GM18861 (cell line): Measurements from ENCODE around the gene CRY2.
A peak's percentile ranks its signal among the peaks of the same experiment; 100 is the strongest.
"Not testable (repeated sequence)": the region's sequence is repeated elsewhere in the genome, so short reads cannot be mapped to it uniquely, and the experiment has no call there.

Experiments
- ATAC-seq: cut with Tn5 transposase; IDR thresholded peaks from one replicate; pipeline ENCODE4 v1.9.1; 2021; ENCODE audit not compliant: unreplicated experiment

The CRY2 gene

DNA sequence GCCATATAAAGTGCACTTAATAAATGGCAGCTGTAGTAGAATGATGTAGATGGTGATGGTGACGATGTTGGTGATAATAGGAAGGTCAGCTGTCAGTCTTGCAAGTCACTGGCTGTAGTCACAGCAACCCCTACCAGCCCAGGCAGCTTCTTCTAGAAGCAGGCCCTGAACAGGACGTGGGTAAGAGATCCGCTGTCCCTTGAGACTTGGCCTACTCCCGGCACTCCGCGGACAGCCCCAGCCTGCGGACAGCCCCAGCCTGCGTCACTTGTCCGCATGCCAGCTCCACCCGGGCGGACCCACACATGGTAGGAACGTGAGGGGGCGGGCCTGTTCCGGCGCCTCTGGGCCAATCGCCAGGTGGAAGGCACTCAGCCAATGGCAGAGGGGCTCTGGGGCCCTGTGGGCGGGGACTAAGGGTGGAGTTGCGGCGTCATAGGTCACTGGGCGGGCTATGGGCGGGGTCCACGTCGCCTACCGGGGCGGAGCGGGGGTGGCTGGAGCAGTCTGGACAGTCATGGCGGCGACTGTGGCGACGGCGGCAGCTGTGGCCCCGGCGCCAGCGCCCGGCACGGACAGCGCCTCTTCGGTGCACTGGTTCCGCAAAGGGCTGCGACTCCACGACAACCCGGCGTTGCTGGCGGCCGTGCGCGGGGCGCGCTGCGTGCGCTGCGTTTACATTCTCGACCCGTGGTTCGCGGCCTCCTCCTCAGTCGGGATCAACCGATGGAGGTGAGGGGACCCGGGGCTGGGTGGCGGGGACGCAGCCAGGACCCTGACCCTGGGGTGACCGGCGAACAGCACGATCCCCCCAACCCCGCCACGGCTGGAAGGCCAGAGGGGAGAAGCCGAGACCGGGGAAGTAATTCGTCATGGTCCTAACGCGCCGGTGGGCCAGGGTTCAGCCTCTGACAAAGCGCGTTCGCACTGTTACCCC lies at the start of gene CRY2:
Gene CRY2, plus strand, starts transcription at position 502 of the 937 bp plus-strand sequence. Its CDS starts 16 bp downstream, at position 518.
- peak; percentile 80 for ATAC-seq

DNA sequence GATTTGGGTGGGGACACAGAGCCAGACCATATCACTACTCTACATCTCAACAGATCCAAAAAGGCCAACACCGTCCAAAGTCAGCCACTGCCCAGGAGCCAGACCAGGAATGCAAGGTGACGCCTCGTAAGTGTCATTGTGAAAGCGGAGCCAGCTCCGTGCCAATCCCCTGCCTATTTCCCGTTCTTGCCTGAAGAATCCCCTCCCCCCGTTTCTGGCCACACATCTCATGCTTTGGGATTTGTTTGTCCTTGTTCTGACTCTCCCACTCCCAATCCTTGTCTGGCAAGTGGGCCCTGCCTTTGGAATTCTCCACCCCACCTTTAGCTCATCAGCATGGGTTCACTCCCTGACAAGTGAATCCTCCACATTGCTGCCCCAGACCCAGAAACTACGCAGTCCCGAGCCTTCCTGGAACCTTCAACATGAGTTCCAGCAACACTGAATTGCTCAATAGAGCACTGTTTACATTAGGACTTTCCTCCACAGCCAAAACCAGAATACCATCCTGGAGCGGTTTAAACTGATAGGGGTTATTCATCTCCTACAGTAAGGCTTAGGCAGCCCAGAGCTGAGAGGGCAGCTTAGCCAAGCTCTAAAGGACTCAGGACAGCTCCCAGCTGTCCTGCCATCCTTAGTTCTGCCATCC lies 48.4 kb upstream of the CRY2 start:
- no peak for ATAC-seq

DNA sequence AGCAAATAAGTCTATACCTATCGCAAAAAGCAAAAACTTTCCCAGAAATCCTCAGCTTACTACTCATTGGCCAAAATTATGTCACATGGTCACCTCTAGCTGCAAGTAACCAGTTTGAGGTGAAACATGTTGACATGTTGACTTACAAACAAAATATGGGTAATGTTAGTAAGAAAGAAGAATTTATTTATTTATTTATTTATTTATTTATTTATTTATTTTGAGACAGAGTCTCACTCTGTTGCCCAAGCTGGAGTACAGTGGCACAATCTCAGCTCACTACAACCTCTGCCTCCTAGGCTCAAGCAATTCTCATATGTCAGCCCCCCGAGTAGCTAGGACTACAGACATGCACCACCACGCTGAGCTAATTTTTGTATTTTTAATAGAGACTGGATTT lies 47.7 kb upstream of the CRY2 start:
- no peak for ATAC-seq

DNA sequence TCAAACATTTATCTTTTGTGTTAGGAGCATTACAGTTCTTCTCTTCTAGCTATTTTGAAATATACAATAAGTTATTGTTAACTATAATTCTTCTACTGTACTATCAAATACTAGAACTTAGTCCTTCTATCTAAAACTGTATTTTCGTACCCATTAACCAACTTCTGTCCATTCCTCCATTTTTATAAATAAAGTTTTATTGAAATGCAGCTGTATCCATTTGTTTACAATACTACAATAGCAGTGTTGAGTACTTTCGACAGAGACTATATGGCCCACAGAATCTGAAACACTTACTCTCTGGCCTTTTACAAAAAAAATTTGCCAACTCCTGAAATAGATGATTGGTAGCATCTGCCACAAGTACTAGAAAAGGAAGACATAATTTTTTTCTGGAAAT lies 47.0 kb upstream of the CRY2 start:
- ATAC-seq = no peak

DNA sequence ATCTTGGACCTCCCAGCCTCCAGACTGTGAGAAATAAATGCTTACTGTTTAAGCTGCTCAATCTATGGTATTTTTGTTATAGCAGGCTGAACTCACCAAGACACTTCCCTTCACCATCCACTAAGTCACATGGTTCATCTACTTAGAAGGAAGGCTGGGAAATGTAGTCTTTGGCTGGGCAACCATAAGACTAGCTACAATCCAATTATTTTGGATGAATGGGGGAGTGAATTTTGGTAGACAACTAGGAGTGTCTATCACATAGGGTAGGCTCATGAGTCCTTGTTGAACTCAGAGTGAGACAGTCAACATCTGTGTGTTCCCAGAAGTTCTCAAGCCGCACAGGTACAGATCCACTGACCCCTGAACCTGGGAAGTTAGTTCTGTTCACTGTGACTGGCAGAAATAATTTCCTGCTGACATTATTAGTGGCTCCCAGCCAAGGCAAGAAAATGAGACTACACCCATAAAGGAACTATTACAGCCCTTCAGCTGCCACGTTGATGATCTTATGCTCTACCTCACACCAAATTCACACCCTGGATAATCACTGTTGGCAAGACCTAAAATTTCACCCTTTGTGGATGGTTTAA lies 45.5 kb upstream of the CRY2 start:
- ATAC-seq = no peak

DNA sequence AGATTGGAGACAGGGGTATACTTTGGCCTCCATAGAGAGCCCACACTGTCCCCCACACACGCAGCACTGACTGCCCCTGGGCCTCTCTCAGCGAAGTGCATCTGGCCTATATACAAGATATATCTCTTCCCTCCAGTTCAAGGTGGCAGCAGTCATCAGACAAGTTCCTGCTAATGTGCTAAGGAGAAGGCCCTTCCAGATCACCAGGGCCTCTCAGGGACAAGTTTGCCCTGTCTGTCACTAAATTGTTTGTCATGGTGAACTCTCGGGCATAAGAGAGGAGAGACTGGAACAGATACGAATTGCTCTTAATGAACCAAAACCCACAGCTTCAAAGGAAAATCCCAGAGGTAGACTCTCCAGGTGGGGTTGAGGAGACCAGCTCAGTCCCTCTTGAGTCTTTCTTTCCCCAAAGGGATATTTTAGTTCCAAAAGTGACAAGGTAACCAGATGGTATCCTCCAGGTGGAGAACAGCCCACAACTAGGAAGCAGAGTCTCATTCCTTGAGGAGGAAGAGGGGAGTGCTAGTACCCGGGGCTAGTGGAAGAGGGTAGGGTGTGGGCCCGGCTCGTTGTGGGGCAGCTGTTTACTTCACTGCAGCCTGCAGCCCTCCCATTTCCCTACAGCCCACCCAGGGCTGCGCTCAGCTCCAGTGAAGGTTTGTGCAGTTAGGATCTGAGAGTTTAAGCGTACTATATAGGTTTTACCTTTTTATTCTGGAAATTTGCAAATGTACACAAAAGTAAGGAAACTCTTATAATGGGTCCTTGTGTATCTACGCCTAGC lies 44.6 kb upstream of the CRY2 start:
- ATAC-seq = no peak

DNA sequence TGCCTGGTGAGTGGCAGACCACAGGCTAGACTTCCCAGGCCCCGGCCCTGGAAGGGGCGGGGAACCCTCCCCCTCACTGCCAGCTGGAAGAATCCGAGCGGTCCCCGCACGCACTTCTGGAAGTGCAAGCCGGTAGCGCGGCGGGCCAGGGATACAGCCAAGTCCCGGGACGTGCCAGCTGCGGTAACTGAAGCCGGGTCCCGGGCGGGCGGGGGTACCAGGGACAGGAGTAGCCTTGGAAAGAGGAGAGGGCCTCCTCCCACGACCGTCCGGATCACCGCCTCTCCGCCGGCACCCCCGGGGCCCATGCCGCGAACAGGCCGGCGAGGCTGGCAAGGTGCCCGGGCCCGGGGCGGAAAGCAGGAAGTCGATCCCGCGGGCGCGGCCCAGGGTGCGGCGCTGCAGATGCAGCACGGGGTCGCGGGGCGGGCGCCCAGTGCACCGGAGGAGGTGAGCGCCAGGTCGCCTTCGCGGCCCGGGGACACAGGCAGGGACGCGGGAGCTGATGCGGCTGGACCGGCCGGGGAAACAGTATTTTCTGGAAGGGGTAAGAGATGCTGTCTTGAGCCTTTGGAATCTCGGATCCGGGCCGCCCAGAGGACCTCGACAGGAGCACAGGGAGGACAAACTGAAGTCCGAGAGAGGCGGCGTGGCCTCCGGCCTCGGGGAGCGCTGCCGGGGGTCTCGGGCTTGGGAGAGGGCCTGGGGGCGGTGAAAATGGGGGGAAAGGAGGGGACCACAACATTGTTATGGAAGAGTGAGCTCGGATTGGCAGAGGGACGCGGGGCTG lies 43.1 kb upstream of the CRY2 start:
- no peak for ATAC-seq

DNA sequence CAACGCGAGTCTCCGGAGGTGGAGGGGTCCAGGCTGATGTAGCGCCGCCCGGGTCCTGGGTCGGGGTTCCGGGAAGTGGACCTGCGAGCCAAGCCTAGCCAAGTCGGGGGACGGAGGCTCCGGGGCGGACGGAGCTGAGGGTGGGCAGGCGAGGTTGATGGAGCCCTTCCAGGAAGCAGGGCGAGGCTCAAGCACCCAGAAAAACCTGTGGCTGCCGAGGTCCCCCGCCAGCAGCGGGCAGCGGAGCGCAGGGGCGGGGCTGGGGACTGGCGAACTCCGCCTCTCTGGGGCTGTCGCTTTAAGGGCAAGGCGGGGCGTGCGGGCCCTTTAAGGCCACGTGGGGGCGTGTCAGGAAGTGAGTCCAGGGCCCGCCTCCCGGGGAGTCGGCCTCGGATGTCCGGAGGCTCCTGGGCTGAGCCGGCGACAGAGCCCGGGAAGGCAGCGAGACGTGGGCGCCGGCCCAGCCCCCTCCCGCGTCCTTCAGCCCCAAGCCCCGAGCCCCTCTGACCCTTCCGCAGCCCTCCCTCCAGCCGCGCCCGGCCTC lies 42.4 kb upstream of the CRY2 start, which contains the start of gene SLC35C1:
Gene SLC35C1, plus strand, starts transcription at position 389 of the 544 bp plus-strand sequence. CDS start 653 bp downstream, outside the sequence.
- ATAC-seq = peak; percentile 85

DNA sequence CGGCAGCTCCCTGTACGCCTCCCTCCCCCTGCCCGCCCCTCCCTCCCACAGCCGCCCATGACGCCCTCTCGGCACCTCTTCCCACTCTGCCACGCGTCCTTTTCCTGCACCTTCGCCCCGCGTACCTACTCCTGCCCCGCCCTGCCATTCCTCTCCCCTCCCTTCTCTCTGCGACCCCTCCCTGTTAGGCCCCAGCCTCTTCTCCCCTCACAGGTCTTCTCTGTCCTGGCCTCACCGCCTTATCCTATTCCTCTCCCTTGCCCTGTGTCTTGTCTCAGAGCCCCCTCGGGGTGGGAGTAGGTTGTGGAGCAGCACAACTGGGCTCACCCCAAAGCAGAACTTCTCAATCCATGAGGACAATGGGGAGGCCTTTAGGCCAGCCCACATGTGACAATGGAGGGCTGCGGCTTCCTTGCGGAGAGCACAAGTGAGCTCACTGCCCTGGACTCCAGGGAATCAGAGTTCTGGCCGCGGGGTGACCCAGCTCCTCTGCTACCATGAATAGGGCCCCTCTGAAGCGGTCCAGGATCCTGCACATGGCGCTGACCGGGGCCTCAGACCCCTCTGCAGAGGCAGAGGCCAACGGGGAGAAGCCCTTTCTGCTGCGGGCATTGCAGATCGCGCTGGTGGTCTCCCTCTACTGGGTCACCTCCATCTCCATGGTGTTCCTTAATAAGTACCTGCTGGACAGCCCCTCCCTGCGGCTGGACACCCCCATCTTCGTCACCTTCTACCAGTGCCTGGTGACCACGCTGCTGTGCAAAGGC lies 41.8 kb upstream of the CRY2 start:
- ATAC-seq = no peak

DNA sequence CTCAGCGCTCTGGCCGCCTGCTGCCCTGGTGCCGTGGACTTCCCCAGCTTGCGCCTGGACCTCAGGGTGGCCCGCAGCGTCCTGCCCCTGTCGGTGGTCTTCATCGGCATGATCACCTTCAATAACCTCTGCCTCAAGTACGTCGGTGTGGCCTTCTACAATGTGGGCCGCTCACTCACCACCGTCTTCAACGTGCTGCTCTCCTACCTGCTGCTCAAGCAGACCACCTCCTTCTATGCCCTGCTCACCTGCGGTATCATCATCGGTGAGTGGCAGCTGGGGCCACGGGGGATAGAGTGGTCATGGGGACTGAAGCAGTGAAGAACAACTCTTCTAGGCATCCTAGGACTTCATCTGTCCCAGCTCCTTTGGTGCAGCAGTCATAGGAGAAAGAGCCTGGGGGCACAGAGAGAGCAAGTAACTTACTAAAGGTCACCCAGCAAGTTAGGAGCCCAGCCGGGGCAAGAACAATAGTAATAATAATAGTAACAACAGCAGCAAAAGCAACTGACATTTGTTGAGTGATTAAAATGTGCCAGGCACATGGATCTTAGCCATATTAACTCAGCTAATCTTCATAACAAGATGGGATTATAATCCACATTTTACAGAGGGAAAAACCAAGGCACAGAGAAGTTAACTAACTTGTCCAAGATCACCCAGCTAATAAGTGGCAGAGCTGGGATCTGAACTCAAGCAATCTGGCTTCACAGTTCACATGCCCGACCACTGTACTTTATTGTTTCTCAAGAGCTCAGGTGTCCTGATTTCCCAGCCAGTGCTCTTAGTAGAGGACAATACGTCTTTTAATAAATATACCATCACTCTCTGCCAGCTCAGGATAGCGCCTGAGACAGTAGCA lies 41.0 kb upstream of the CRY2 start:
- ATAC-seq = no peak

DNA sequence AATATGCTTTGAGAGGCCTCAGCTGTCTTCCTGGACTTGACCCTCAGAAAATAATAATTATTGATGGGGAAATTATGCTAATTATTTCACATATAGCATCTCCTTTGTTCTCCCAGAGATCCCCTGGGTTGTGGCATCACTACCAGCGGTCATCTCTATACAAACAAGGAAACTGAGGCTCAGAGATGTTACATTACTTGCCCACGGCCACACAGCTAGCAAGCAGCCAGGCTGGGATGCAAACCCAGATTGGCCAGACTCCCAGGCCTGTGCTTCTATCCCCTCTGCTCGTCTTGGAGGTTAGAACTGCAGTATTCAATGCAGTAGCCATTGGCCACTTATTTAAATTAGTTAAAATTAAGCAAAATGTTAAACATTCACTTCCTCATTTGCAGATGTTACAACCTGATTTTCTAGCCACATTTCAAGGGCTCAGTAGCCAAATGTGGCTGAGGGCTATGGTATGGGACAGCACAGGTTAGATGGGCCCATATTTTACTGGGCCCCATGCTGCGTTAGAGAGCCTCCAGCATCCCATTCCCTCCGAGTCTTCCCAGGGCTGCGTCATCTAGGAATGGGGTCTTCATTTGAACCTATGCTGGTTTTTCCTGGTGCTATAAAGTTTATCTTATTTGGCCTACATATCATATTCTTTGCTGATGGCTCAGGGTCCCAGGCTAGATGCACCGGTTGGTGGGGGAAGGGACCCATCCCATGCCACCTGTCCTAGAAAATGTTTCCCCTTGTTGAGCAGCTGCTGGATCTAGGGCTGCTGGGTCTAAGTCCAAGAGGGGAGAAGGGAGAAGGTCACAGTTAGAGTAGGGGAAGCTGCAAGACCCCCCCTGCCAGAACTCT lies 40.1 kb upstream of the CRY2 start:
- ATAC-seq = no peak

DNA sequence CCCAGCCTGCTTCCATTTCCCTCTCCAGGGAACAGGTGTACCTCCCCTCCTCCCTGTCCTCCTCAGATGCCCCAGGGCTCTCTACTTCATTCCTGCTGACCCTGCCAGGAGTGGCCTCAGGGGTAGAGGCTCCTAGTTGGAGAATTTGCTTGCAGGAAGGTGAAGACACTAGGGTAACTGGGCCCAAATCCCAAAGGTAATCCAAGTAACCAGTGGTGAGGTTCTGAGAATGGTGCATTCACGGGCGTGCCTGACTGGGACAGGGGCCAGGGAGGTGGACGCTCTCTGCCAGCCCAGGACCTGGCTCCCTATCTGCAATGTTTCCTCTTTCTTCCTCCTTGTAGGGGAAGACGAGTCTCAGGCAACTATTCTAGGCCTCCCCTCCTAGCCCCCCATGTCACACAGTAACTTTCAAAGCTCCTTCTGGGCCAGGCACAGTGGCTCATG lies 39.5 kb upstream of the CRY2 start:
- ATAC-seq = no peak

DNA sequence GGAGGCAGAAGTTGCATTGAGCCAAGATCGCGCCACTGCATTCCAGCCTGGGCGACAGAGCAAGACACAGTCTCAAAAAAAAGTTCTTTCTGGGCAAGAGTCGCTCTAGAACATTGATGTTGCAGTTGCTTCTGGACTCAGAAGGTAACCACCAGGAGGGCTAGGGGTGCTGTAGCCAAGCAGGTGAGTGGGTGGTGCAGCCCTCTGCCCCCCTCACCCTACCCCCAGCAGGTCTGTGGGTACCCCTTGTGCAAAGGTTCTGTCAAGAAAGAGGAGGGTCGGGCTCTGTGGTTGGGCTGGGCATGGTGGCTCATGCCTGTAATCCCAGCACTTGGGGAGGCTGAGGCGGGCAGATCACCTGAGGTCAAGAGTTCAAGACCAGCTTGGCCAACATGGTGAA lies 38.8 kb upstream of the CRY2 start:
- not testable (repeated sequence) for ATAC-seq

DNA sequence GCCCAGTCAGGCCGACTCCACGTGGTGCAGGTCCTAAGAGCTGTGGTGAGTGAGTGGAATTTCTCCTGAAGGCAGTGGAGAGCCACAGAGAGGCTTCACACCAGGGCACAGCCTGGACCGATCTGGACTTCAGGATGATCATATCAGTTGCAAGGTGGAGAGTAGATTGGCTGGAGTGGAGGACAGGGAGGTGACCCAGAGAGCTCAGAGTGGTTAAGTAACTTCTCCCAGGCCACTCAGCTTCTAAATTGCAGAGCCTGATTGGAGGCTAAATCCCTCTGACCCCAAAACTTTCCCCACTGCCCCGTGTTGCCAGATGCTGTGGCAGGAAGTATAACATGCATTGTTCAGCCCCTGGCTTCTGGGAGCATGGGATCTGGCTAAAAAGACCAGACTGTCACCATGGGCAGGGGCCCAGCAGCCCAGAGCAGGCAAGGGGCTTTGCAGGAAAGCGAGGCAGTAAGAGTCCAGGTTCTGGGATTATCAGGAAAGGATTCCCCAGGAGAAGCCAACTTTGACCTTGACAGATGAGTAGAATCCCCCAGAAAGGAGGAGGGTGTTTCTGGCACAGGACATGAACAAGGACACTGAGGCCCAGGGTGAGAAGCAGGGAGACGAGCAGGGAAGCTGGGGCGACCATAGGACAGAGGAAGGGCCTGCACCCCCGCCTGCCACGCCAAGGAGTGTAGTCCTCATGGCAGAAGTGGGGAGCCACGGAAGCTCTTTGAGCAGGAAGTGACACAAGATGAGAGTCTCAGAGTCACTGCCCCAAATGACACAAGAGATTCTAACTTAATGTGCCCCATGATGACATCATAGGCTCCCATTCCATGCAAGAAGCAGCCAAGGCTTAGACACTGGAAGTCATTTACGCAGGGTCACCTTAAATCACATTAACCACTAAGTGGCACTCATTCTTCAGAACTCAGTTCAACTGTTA lies 37.5 kb upstream of the CRY2 start:
- ATAC-seq = no peak

DNA sequence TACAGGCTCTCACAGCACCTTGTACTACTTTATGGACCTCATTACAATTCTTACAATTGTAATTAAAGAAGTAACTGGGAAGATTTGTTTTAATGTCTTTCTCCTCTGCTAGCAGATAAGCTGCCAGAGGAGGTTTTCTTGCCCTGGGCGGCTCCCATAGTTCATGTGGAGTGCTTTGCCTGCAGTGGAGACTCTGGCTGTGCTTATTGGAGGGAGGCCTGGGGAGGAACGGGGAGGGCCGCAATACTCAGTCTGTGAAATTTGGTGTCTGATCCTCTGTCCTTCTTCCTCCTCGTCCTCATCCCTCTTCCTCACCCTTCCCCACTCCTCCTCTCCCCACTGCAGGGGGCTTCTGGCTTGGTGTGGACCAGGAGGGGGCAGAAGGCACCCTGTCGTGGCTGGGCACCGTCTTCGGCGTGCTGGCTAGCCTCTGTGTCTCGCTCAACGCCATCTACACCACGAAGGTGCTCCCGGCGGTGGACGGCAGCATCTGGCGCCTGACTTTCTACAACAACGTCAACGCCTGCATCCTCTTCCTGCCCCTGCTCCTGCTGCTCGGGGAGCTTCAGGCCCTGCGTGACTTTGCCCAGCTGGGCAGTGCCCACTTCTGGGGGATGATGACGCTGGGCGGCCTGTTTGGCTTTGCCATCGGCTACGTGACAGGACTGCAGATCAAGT lies 36.7 kb upstream of the CRY2 start:
- no peak for ATAC-seq

DNA sequence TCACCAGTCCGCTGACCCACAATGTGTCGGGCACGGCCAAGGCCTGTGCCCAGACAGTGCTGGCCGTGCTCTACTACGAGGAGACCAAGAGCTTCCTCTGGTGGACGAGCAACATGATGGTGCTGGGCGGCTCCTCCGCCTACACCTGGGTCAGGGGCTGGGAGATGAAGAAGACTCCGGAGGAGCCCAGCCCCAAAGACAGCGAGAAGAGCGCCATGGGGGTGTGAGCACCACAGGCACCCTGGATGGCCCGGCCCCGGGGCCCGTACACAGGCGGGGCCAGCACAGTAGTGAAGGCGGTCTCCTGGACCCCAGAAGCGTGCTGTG lies 36.2 kb upstream of the CRY2 start:
- no peak for ATAC-seq
